Measurements from ENCODE around the gene GAS6. TPM values are rescaled to one million over a fixed set of nuclear protein-coding genes. Genes with fewer than 3 reads are reported as not detected.

GAS6 gene
- total RNA-seq, 4 donors from 2014 or later: 128 to 287 (median 199) TPM

DNA sequence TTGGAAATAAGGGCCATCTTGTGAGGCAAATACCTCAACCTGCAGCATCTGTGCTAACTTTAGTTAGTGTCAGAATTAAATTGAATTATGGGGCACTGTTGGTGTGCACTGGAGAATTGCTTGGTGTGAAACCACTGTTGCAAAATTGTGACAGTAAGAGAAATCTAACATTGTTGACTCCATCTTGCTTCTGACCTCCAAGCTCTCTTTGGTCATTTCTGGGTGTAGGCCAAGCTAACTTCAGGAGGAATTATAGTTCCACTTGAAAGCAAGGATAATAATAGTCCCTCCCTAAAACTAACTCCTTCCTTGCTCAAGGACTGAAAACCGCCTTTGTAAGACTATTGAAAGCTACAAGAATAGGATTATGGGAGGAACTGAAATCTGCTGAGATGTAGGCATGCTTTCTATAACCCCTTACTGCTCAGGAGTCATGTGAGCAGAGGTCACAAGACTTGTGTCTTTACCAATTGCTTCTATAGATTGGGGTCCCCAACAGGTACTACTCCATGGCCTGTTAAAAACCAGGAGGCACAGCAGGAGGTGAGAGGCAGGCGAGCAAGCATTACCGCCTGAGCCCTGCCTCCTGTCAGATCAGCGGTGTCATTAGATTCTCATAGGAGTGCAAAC lies 24.9 kb upstream of the GAS6 start:
- DNase-seq: no peak
- Histone ChIP-seq H3K27me3 (no peaks in the 10 kb centered on the region), H3K36me3 (no peaks in the 10 kb centered on the region), H3K27ac (peak overlapping the region; percentile 39 to 46), H3K4me1 (peaks cover 0 to 6% of the 10 kb centered on the region in 2 donors), H3K4me3 (no peak overlapping the region), H3K9me3 (no peaks in the 10 kb centered on the region)
- TF ChIP-seq POLR2A (IDR thresholded peaks at IDR 0.05): no peak
- TF ChIP-seq, protein P1, sequence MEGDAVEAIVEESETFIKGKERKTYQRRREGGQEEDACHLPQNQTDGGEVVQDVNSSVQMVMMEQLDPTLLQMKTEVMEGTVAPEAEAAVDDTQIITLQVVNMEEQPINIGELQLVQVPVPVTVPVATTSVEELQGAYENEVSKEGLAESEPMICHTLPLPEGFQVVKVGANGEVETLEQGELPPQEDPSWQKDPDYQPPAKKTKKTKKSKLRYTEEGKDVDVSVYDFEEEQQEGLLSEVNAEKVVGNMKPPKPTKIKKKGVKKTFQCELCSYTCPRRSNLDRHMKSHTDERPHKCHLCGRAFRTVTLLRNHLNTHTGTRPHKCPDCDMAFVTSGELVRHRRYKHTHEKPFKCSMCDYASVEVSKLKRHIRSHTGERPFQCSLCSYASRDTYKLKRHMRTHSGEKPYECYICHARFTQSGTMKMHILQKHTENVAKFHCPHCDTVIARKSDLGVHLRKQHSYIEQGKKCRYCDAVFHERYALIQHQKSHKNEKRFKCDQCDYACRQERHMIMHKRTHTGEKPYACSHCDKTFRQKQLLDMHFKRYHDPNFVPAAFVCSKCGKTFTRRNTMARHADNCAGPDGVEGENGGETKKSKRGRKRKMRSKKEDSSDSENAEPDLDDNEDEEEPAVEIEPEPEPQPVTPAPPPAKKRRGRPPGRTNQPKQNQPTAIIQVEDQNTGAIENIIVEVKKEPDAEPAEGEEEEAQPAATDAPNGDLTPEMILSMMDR (IDR thresholded peaks at IDR 0.05): no peak
- intact Hi-C loops (cut with DNase I; ENCODE audit: low total_unique reads): no loop called here

DNA sequence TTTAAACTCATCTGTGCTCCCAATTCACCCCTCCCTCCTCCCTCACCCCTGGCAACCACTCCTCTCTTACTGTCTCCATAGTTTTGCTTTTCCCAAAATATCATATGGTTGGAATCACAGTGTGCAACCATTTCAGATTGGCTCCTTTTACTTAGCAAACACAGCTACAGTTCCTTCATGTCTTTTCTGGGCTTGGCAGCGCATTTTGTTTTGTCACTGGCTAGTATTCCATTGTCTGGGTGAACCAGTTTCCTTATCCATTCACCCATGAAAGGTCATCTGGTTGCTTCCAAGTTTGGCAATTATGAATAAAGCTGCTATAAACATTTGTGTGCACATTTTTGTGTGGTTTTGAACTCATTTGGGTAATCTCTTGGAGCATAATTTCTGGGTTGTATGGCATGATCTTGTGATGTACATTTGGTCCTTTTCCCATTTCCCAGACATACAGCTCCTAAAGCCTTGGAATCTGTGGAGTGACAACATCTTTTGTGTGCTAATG lies 23.9 kb upstream of the GAS6 start:
- Histone ChIP-seq H3K4me3 (no peak overlapping the region), H3K4me1 (peaks cover 0 to 6% of the 10 kb centered on the region in 2 donors), H3K27me3 (no peaks in the 10 kb centered on the region), H3K27ac (peak overlapping the region in 1 of 2 donors; percentile 14), H3K36me3 (no peaks in the 10 kb centered on the region), H3K9me3 (no peaks in the 10 kb centered on the region)
- TF ChIP-seq, protein P1 (IDR thresholded peaks at IDR 0.05): no peak
- TF ChIP-seq POLR2A (IDR thresholded peaks at IDR 0.05): no peak
- intact Hi-C loops (cut with DNase I; ENCODE audit: low total_unique reads): no loop called here
- no peak for DNase-seq

DNA sequence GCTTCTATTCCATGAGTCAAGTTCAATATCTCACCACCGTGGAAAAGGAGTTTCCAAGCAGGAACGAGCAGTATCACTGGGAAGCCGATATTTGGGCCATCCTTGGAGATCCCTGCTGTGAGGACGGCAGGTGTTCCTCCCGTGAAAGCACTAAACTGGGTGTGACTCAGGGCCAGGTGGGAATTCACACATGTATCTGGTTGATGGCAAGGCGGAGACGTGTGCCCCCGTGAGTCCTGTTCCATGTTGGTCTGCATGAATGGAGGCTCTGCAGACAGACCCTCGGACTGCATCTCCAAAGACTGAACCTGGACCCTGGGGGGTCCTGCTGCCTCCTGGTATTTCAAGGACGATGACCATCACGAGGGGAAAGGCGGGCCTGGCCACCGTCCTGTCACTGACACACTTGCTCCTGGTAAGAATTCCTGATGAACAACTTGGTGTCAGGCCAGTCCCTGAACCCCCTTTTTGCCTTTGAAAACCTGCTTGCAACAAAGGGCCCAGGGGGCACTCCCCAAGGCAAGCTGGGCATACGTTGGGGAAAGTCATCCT lies 22.8 kb upstream of the GAS6 start:
- H3K4me1 ChIP-seq: peaks cover 0 to 11% of the 10 kb centered on the region in 2 donors

DNA sequence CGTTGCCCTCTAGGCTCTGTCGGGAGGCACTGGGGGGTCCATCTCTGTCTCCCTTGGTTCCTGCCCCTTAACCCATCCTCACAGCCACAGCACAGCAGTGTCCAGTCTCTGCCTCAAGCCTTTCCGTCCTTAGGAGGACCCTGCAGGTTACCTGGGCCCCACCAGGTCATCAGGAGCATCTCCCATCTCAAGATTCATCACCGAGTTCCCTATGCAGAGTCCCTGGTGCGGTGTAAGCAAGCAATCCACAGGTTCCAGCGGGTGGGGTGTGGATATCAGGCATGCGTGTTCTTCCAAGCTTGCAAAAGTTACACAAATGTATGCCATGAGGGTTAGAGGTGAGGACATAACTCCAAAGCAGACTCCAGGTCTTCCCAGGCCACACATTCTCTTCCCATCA lies 20.9 kb upstream of the GAS6 start:
- intact Hi-C loops (cut with DNase I; ENCODE audit: low total_unique reads): no loop called here
- no peaks in the 10 kb centered on the region for H3K27me3 ChIP-seq
- TF ChIP-seq POLR2A (IDR thresholded peaks at IDR 0.05): peak in 1 of 2 donors; percentile 4
- TF ChIP-seq, protein P1 (IDR thresholded peaks at IDR 0.05): no peak
- DNase-seq: no peak
- peaks cover 1 to 14% of the 10 kb centered on the region in 2 donors for H3K4me1 ChIP-seq
- no peak overlapping the region for H3K4me3 ChIP-seq
- H3K27ac ChIP-seq: no peak overlapping the region
- H3K36me3 ChIP-seq: no peaks in the 10 kb centered on the region
- no peaks in the 10 kb centered on the region for H3K9me3 ChIP-seq

More for the DNA sequence above, 22.8 kb upstream of the GAS6 start:
- H3K27me3 ChIP-seq: no peaks in the 10 kb centered on the region
- intact Hi-C loops (cut with DNase I; ENCODE audit: low total_unique reads): no loop called here
- no peak overlapping the region for H3K4me3 ChIP-seq
- H3K9me3 ChIP-seq: no peaks in the 10 kb centered on the region
- TF ChIP-seq POLR2A (IDR thresholded peaks at IDR 0.05): no peak
- TF ChIP-seq, protein P1 (IDR thresholded peaks at IDR 0.05): no peak
- no peak for DNase-seq
- H3K36me3 ChIP-seq: no peaks in the 10 kb centered on the region
- no peak overlapping the region for H3K27ac ChIP-seq

Measured in uterus (tissue), 4 donors.